Ammon's horn (tissue), 1 donor: ENCODE results near the gene GRID2.
"Not testable (repeated sequence)": the region's sequence is repeated elsewhere in the genome, so short reads cannot be mapped to it uniquely, and the experiment has no call there.

Source experiments
- DNase-seq: peaks from one replicate; pipeline ENCODE4 v3.0.0-alpha.2; 2016; ENCODE audit warnings: low spot score

Gene GRID2

GRCh38 chr4:92303621-92304027 is at the start of gene GRID2:
GRID2 (plus strand) TSS chr4:92303966.
- peak; percentile 79 for DNase-seq

GRCh38 chr4:92253986-92254671 is 49.6 kb upstream of the GRID2 start:
- no peak for DNase-seq

- DNase-seq: no peak
Observed at GRCh38 chr4:92254767-92255442, 48.9 kb upstream of the GRID2 start.

GRCh38 chr4:92255920-92256244 is 47.9 kb upstream of the GRID2 start:
- DNase-seq: no peak

GRCh38 chr4:92257931-92258857 is 45.6 kb upstream of the GRID2 start:
- DNase-seq: no peak

GRCh38 chr4:92261256-92261655 is 42.5 kb upstream of the GRID2 start:
- DNase-seq: no peak

GRCh38 chr4:92262371-92262770 is 41.4 kb upstream of the GRID2 start:
- DNase-seq: no peak

- no peak for DNase-seq
Observed at GRCh38 chr4:92263010-92263409, 40.8 kb upstream of the GRID2 start.

- DNase-seq: no peak
Observed at GRCh38 chr4:92263575-92263974, 40.2 kb upstream of the GRID2 start.

- no peak for DNase-seq
Observed at GRCh38 chr4:92264163-92264562, 39.6 kb upstream of the GRID2 start.

GRCh38 chr4:92265021-92265420 is 38.7 kb upstream of the GRID2 start:
- no peak for DNase-seq

GRCh38 chr4:92265798-92266197 is 38.0 kb upstream of the GRID2 start:
- DNase-seq: no peak

- DNase-seq: no peak
Observed at GRCh38 chr4:92266521-92266920, 37.2 kb upstream of the GRID2 start.

- DNase-seq: no peak
Observed at GRCh38 chr4:92268642-92269041, 35.1 kb upstream of the GRID2 start.

- DNase-seq: no peak
Observed at GRCh38 chr4:92270908-92271307, 32.9 kb upstream of the GRID2 start.

- not testable (repeated sequence) for DNase-seq
Observed at GRCh38 chr4:92271551-92271950, 32.2 kb upstream of the GRID2 start.

- not testable (repeated sequence) for DNase-seq
Observed at GRCh38 chr4:92277057-92277881, 26.5 kb upstream of the GRID2 start.

- DNase-seq: no peak
Observed at GRCh38 chr4:92279296-92279695, 24.5 kb upstream of the GRID2 start.

GRCh38 chr4:92299152-92299551 is 4.6 kb upstream of the GRID2 start:
- no peak for DNase-seq

GRCh38 chr4:92304121-92304520 is 355 bp downstream of the GRID2 start:
- peak; percentile 15 for DNase-seq

- peak; percentile 28 for DNase-seq
Observed at GRCh38 chr4:92304606-92305005, 840 bp downstream of the GRID2 start.
